K562 (cell line): Measurements from ENCODE around the gene TRAIP. TPM values are rescaled to one million over a fixed set of nuclear protein-coding genes. Genes with fewer than 3 reads are reported as not detected.
A peak's percentile ranks its signal among the peaks of the same experiment; 100 is the strongest.

Experiments used
- CBX5 ChIP-seq: IDR thresholded peaks from 2 replicates; pipeline ENCODE4 v1.6.1; 2014; ENCODE audit warnings: low read depth, borderline replicate concordance
- CC2D1A ChIP-seq: fragments of 450-650 bp; IDR thresholded peaks from 2 replicates; pipeline ENCODE4 v1.6.1; 2017; ENCODE audit warnings: mild to moderate bottlenecking
- EP300 ChIP-seq: IDR thresholded peaks from 2 replicates; pipeline ENCODE4 v1.6.1; 2012; ENCODE audit warnings: low read length, improper control_type of control experiment
- KDM5B ChIP-seq: fragments of 200-600 bp; sonication (generic); IDR thresholded peaks from 2 replicates; pipeline ENCODE4 v1.6.1; 2012; ENCODE audit warnings: low read depth, mild to moderate bottlenecking, moderate library complexity, low read length, control low read depth, inconsistent platforms; ENCODE audit not compliant: insufficient replicate concordance
- MCM3 ChIP-seq: fragments of 450-650 bp; IDR thresholded peaks from 2 replicates; pipeline ENCODE4 v1.6.1; 2016
- PHF8 ChIP-seq: fragments of 200-600 bp; sonication (generic); IDR thresholded peaks from 2 replicates; pipeline ENCODE4 v1.6.1; 2012; ENCODE audit warnings: mixed run types, mild to moderate bottlenecking, inconsistent platforms, low read length, moderate library complexity, borderline replicate concordance
- RBM14 ChIP-seq: fragments of 200-400 bp; formaldehyde crosslinking; IDR thresholded peaks from 2 replicates; pipeline ENCODE4 v1.6.1; 2018; ENCODE audit warnings: low read depth, mild to moderate bottlenecking, low read length, moderate library complexity, borderline replicate concordance; ENCODE audit not compliant: insufficient read depth
- SMARCE1 ChIP-seq: fragments of 450-650 bp; IDR thresholded peaks from 2 replicates; pipeline ENCODE4 v1.7.1; 2016; ENCODE audit warnings: mild to moderate bottlenecking
- SNRNP70 ChIP-seq: fragments of 200-400 bp; formaldehyde crosslinking; optimal IDR thresholded peaks from 2 replicates; pipeline ENCODE3; 2017; ENCODE audit warnings: low read depth, low read length
- ZNF408 ChIP-seq: fragments of 250-450 bp; sonication (Bioruptor Pico); IDR thresholded peaks from 2 replicates; pipeline ENCODE4 v1.4.0; 2020; ENCODE audit warnings: low read depth, mild to moderate bottlenecking, moderate library complexity
- polyA plus RNA-seq, 8 experiments: library from polyadenylated mRNA; depleted of rRNA in 4 of 8; stranded (reverse) in 5 of 8; unstranded in 3 of 8; fragments of >200 nt; fragmentation: Nextera tagmentation in 2 of 8; fragmentation: Illumina TruSeq in 1 of 8; extraction: Ambion mirVana in 2 of 8; extraction: Trizol in 1 of 8; gene quantifications; 2 replicates each; pipeline versions ENCODE4 v1.2.1 to v1.2.3, GENCODE V29; 2011 to 2014; ENCODE audit warnings: inconsistent platforms in 1 of 8, missing spikeins in 1 of 8
- total RNA-seq, 7 experiments: library from RNA; depleted of rRNA in 6 of 7; stranded (reverse); fragments of >200 nt in 6 of 7; fragmentation: Illumina TruSeq in 2 of 7; extraction: Trizol in 2 of 7; gene quantifications; 2 replicates each; pipeline versions ENCODE4 v1.2.1 to v1.2.3, GENCODE V29; 2011 to 2021; ENCODE audit warnings: low replicate concordance in 1 of 7
- TF ChIP-seq, protein P1 (sequence below): sonication (generic); formaldehyde crosslinking; IDR thresholded peaks from 2 replicates; pipeline ENCODE4 v1.8.0; 2022; ENCODE audit warnings: mild to moderate bottlenecking, low read depth, missing genetic modification reagents
- TF ChIP-seq, protein P2 (sequence below): fragments of 450-650 bp; IDR thresholded peaks from 2 replicates; pipeline ENCODE4 v1.6.1; 2016; ENCODE audit warnings: low read depth, mild to moderate bottlenecking, moderate library complexity
- TF ChIP-seq, protein P3 (sequence below): fragments of 250-450 bp; sonication (Bioruptor Pico); IDR thresholded peaks from 2 replicates; pipeline ENCODE4 v1.4.0; 2020; ENCODE audit warnings: borderline replicate concordance
- TF ChIP-seq, protein P4 (sequence below): fragments of 450-650 bp; IDR thresholded peaks from 2 replicates; pipeline ENCODE4 v1.6.1; 2017; ENCODE audit warnings: antibody characterized with exemption, mild to moderate bottlenecking
- TF ChIP-seq, protein P5 (sequence below): fragments of 150-350 bp; IDR thresholded peaks from 2 replicates; pipeline ENCODE4 v1.6.1; 2014; ENCODE audit warnings: low read depth, mild to moderate bottlenecking, low read length, borderline replicate concordance

The TRAIP gene
- total and polyA plus RNA-seq, 9 of the 15 experiments (the other 6 are each of a cell fraction or from before 2014, with no cell fraction given): 14.3 to 38.6 (median 21.2) TPM

DNA sequence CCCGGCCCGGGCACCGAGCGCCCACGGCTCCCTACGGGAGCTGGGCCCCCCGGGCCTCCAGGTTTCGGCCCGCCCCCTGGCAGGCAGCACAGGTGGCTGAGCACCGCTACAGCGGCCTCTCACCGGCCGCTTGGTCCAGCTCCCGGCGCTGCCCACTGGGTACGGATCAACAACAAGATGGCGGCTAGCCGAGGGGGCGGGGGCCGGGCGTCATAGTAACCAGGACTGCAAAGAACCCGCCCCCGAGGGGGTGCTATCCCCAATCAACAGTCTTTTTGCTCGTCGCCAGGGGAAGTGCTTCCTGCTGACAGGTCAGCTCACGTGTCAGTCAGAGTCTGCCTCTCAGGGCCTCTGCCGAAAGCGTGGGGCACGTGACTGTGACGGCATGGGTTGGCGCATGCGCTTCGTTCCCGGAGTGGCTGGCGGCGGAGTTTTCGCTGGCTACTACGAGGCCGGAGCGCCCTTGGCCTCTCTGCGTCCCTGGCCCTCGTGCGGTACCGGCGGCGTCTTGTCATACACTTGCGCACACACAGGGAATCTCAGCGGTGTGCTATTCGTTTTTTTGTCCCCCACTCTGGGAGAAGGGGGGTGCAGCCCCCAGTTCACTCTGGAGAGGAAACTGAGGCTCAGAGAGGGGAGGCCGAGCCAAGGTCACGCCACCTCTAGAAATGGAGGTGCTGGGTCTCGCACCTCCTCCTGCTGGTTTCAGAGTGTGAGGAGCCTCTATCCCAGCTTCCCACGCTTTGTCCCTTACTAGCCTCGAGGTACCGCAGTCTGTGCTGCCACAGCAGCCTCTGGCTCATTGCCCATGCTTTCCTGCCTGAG lies 69.8 kb downstream of the TRAIP start, which contains the start of gene IP6K1 (continued):
- TF ChIP-seq, protein P1, sequence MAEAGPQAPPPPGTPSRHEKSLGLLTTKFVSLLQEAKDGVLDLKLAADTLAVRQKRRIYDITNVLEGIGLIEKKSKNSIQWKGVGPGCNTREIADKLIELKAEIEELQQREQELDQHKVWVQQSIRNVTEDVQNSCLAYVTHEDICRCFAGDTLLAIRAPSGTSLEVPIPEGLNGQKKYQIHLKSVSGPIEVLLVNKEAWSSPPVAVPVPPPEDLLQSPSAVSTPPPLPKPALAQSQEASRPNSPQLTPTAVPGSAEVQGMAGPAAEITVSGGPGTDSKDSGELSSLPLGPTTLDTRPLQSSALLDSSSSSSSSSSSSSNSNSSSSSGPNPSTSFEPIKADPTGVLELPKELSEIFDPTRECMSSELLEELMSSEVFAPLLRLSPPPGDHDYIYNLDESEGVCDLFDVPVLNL (CRISPR knock-in tag): no peak
- TF ChIP-seq, protein P2, sequence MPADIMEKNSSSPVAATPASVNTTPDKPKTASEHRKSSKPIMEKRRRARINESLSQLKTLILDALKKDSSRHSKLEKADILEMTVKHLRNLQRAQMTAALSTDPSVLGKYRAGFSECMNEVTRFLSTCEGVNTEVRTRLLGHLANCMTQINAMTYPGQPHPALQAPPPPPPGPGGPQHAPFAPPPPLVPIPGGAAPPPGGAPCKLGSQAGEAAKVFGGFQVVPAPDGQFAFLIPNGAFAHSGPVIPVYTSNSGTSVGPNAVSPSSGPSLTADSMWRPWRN: peak; percentile 33; the same call in 1 of the 2 replicates
- TF ChIP-seq, protein P3, sequence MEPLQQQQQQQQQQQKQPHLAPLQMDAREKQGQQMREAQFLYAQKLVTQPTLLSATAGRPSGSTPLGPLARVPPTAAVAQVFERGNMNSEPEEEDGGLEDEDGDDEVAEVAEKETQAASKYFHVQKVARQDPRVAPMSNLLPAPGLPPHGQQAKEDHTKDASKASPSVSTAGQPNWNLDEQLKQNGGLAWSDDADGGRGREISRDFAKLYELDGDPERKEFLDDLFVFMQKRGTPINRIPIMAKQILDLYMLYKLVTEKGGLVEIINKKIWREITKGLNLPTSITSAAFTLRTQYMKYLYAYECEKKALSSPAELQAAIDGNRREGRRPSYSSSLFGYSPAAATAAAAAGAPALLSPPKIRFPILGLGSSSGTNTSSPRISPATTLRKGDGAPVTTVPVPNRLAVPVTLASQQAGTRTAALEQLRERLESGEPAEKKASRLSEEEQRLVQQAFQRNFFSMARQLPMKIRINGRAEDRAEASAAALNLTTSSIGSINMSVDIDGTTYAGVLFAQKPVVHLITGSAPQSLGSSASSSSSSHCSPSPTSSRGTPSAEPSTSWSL (CRISPR knock-in tag): no peak
- TF ChIP-seq, protein P4, sequence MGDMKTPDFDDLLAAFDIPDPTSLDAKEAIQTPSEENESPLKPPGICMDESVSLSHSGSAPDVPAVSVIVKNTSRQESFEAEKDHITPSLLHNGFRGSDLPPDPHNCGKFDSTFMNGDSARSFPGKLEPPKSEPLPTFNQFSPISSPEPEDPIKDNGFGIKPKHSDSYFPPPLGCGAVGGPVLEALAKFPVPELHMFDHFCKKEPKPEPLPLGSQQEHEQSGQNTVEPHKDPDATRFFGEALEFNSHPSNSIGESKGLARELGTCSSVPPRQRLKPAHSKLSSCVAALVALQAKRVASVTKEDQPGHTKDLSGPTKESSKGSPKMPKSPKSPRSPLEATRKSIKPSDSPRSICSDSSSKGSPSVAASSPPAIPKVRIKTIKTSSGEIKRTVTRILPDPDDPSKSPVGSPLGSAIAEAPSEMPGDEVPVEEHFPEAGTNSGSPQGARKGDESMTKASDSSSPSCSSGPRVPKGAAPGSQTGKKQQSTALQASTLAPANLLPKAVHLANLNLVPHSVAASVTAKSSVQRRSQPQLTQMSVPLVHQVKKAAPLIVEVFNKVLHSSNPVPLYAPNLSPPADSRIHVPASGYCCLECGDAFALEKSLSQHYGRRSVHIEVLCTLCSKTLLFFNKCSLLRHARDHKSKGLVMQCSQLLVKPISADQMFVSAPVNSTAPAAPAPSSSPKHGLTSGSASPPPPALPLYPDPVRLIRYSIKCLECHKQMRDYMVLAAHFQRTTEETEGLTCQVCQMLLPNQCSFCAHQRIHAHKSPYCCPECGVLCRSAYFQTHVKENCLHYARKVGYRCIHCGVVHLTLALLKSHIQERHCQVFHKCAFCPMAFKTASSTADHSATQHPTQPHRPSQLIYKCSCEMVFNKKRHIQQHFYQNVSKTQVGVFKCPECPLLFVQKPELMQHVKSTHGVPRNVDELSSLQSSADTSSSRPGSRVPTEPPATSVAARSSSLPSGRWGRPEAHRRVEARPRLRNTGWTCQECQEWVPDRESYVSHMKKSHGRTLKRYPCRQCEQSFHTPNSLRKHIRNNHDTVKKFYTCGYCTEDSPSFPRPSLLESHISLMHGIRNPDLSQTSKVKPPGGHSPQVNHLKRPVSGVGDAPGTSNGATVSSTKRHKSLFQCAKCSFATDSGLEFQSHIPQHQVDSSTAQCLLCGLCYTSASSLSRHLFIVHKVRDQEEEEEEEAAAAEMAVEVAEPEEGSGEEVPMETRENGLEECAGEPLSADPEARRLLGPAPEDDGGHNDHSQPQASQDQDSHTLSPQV: peak; percentile 96
- peak; percentile 86 for TF ChIP-seq KDM5B
- TF ChIP-seq SNRNP70: no peak
- no peak for TF ChIP-seq ZNF408 (CRISPR knock-in tag)
- TF ChIP-seq, protein P5, sequence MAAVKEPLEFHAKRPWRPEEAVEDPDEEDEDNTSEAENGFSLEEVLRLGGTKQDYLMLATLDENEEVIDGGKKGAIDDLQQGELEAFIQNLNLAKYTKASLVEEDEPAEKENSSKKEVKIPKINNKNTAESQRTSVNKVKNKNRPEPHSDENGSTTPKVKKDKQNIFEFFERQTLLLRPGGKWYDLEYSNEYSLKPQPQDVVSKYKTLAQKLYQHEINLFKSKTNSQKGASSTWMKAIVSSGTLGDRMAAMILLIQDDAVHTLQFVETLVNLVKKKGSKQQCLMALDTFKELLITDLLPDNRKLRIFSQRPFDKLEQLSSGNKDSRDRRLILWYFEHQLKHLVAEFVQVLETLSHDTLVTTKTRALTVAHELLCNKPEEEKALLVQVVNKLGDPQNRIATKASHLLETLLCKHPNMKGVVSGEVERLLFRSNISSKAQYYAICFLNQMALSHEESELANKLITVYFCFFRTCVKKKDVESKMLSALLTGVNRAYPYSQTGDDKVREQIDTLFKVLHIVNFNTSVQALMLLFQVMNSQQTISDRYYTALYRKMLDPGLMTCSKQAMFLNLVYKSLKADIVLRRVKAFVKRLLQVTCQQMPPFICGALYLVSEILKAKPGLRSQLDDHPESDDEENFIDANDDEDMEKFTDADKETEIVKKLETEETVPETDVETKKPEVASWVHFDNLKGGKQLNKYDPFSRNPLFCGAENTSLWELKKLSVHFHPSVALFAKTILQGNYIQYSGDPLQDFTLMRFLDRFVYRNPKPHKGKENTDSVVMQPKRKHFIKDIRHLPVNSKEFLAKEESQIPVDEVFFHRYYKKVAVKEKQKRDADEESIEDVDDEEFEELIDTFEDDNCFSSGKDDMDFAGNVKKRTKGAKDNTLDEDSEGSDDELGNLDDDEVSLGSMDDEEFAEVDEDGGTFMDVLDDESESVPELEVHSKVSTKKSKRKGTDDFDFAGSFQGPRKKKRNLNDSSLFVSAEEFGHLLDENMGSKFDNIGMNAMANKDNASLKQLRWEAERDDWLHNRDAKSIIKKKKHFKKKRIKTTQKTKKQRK: peak; percentile 80; the same call in 1 of the 2 replicates
- no peak for TF ChIP-seq CC2D1A
- no peak for TF ChIP-seq EP300
- no peak for TF ChIP-seq CBX5
- no peak for TF ChIP-seq RBM14
- no peak for TF ChIP-seq MCM3
- TF ChIP-seq SMARCE1: no peak
- peak; percentile 85; the same call in 1 of the 2 replicates for TF ChIP-seq PHF8
